Measurements from ENCODE around the gene AQP12B. TPM values are rescaled to one million over a fixed set of nuclear protein-coding genes. Genes with fewer than 3 reads are reported as not detected.

AQP12B gene
- total and polyA plus RNA-seq, 4 donors: not detected

DNA sequence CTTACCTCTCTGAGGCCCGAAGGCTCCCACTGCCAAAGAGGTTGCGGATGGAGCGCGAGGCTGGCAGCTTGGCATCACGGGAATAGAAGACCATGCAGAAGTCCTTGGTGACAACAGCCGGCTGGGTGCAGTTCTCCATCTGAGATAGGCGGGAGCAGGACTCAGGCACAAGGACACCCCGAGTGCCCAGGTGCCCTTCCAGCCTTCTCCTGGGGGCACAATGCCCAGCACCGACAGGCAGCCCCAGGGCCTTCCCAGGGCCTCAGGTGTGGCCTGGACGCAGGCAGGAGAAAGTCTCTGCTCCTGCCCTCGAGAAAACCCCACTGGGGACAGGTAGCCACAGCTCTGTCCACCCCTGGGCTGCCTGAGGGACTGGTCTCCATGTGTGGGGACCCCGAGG is 42.6 kb upstream of the AQP12B start:
- DNase-seq (ENCODE audit: low spot score): no peak

DNA sequence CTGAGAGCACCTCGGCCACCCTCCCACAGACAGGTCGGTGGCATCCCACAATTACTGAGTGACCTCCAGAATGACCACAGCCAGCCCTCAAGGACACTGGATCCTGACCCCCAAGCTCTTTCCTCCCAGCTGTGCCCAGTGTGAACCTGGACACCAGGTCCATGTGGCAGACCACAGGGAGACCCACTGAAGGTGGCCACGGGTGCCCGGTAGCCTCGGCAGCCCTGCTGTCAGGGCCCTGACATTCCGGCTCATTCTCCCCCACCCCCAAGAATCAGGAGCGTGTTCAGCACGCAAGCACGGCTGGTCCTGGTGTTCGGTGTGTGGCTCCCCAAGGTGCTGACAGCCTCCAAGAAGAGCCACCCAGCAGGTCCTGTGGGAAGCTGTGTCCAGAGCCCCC is 41.7 kb upstream of the AQP12B start:
- 90% methylated on average over 10 of the region's 10 CpGs for WGBS
- no peak for DNase-seq (ENCODE audit: low spot score)
- Histone ChIP-seq H3K27ac (ENCODE audit: low read depth in 1 of 2, low read length in 2 of 2) (no peak overlapping the region), H3K4me1 (ENCODE audit: control insufficient read depth in 4 of 4, insufficient read depth in 4 of 4, low read length in 3 of 4) (no peaks in the 10 kb centered on the region), H3K9ac (ENCODE audit: low read depth in 1 of 2, low read length in 2 of 2) (no peak overlapping the region), H3K27me3 (ENCODE audit: control insufficient read depth in 4 of 4, insufficient read depth in 4 of 4, low read length in 3 of 4) (no peaks in the 10 kb centered on the region), H3K36me3 (ENCODE audit: control insufficient read depth in 4 of 4, insufficient read depth in 3 of 4, low read depth in 1 of 4, low read length in 3 of 4) (no peaks in the 10 kb centered on the region), H3K4me3 (ENCODE audit: low read depth in 1 of 3, low read length in 3 of 3) (no peak overlapping the region), H3K9me3 (ENCODE audit: control insufficient read depth in 4 of 4, low read length in 3 of 4) (no peaks in the 10 kb centered on the region)
- TF ChIP-seq NR2F2 (IDR thresholded peaks at IDR 0.05) (no peak), HNF4G (IDR thresholded peaks at IDR 0.05) (no peak), GABPA (IDR thresholded peaks at IDR 0.05 in 1 of 2, conservative IDR thresholded peaks at IDR 0.05 in 1 of 2) (no peak), YY1 (IDR thresholded peaks at IDR 0.05) (no peak), EGR1 (IDR thresholded peaks at IDR 0.05; ENCODE audit: low read depth in 2 of 2) (no peak)
- TF ChIP-seq, protein P1, sequence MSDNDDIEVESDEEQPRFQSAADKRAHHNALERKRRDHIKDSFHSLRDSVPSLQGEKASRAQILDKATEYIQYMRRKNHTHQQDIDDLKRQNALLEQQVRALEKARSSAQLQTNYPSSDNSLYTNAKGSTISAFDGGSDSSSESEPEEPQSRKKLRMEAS (IDR thresholded peaks at IDR 0.05): no peak
- TF ChIP-seq, protein P2, sequence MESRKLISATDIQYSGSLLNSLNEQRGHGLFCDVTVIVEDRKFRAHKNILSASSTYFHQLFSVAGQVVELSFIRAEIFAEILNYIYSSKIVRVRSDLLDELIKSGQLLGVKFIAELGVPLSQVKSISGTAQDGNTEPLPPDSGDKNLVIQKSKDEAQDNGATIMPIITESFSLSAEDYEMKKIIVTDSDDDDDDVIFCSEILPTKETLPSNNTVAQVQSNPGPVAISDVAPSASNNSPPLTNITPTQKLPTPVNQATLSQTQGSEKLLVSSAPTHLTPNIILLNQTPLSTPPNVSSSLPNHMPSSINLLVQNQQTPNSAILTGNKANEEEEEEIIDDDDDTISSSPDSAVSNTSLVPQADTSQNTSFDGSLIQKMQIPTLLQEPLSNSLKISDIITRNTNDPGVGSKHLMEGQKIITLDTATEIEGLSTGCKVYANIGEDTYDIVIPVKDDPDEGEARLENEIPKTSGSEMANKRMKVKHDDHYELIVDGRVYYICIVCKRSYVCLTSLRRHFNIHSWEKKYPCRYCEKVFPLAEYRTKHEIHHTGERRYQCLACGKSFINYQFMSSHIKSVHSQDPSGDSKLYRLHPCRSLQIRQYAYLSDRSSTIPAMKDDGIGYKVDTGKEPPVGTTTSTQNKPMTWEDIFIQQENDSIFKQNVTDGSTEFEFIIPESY (IDR thresholded peaks at IDR 0.05): no peak
- TF ChIP-seq, protein P3, sequence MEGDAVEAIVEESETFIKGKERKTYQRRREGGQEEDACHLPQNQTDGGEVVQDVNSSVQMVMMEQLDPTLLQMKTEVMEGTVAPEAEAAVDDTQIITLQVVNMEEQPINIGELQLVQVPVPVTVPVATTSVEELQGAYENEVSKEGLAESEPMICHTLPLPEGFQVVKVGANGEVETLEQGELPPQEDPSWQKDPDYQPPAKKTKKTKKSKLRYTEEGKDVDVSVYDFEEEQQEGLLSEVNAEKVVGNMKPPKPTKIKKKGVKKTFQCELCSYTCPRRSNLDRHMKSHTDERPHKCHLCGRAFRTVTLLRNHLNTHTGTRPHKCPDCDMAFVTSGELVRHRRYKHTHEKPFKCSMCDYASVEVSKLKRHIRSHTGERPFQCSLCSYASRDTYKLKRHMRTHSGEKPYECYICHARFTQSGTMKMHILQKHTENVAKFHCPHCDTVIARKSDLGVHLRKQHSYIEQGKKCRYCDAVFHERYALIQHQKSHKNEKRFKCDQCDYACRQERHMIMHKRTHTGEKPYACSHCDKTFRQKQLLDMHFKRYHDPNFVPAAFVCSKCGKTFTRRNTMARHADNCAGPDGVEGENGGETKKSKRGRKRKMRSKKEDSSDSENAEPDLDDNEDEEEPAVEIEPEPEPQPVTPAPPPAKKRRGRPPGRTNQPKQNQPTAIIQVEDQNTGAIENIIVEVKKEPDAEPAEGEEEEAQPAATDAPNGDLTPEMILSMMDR (IDR thresholded peaks at IDR 0.05; ENCODE audit: low read depth, low read length, missing input control): no peak
- TF ChIP-seq, protein P4, sequence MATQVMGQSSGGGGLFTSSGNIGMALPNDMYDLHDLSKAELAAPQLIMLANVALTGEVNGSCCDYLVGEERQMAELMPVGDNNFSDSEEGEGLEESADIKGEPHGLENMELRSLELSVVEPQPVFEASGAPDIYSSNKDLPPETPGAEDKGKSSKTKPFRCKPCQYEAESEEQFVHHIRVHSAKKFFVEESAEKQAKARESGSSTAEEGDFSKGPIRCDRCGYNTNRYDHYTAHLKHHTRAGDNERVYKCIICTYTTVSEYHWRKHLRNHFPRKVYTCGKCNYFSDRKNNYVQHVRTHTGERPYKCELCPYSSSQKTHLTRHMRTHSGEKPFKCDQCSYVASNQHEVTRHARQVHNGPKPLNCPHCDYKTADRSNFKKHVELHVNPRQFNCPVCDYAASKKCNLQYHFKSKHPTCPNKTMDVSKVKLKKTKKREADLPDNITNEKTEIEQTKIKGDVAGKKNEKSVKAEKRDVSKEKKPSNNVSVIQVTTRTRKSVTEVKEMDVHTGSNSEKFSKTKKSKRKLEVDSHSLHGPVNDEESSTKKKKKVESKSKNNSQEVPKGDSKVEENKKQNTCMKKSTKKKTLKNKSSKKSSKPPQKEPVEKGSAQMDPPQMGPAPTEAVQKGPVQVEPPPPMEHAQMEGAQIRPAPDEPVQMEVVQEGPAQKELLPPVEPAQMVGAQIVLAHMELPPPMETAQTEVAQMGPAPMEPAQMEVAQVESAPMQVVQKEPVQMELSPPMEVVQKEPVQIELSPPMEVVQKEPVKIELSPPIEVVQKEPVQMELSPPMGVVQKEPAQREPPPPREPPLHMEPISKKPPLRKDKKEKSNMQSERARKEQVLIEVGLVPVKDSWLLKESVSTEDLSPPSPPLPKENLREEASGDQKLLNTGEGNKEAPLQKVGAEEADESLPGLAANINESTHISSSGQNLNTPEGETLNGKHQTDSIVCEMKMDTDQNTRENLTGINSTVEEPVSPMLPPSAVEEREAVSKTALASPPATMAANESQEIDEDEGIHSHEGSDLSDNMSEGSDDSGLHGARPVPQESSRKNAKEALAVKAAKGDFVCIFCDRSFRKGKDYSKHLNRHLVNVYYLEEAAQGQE (IDR thresholded peaks at IDR 0.05): no peak

More for the DNA sequence above, 42.6 kb upstream of the AQP12B start:
- TF ChIP-seq SP1 (IDR thresholded peaks at IDR 0.05): no peak
- no peak for TF ChIP-seq FOXA2 (IDR thresholded peaks at IDR 0.05)
- TF ChIP-seq, protein P5, sequence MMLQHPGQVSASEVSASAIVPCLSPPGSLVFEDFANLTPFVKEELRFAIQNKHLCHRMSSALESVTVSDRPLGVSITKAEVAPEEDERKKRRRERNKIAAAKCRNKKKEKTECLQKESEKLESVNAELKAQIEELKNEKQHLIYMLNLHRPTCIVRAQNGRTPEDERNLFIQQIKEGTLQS (IDR thresholded peaks at IDR 0.05): no peak
- no peak for TF ChIP-seq EGR1 (IDR thresholded peaks at IDR 0.05; ENCODE audit: low read depth in 2 of 2)
- TF ChIP-seq, protein P3 (IDR thresholded peaks at IDR 0.05; ENCODE audit: low read depth, low read length, missing input control): no peak
- Histone ChIP-seq H3K4me3 (ENCODE audit: low read depth in 1 of 3, low read length in 3 of 3) (no peak overlapping the region), H3K9me3 (ENCODE audit: control insufficient read depth in 4 of 4, low read length in 3 of 4) (no peaks in the 10 kb centered on the region), H3K9ac (ENCODE audit: low read depth in 1 of 2, low read length in 2 of 2) (no peak overlapping the region), H3K27me3 (ENCODE audit: control insufficient read depth in 4 of 4, insufficient read depth in 4 of 4, low read length in 3 of 4) (no peaks in the 10 kb centered on the region), H3K4me1 (ENCODE audit: control insufficient read depth in 4 of 4, insufficient read depth in 4 of 4, low read length in 3 of 4) (no peaks in the 10 kb centered on the region), H3K36me3 (ENCODE audit: control insufficient read depth in 4 of 4, insufficient read depth in 3 of 4, low read depth in 1 of 4, low read length in 3 of 4) (no peaks in the 10 kb centered on the region), H3K27ac (ENCODE audit: low read depth in 1 of 2, low read length in 2 of 2) (no peak overlapping the region)
- WGBS: 87% methylated on average over 12 of the region's 12 CpGs

All from liver (tissue), 9 donors.